Activated naive CD8-positive, alpha-beta T cell treated with anti-CD3 and anti-CD28 coated beads for 36 hours (primary cell): ENCODE data around the gene TNF. TPM values are rescaled to one million over a fixed set of nuclear protein-coding genes. Genes with fewer than 3 reads are reported as not detected.

Source experiments
- DNase-seq: peaks from one replicate; pipeline ENCODE4 v3.0.0; 2021
- H3K27ac Mint-ChIP-seq: one replicate; pipeline ENCODE4 v1.8.0; 2022; ENCODE audit warnings: mild to moderate bottlenecking, moderate library complexity, mixed read lengths
- H3K27me3 Mint-ChIP-seq: one replicate; pipeline ENCODE4 v1.8.0; 2022; ENCODE audit warnings: mild to moderate bottlenecking, mixed read lengths
- H3K36me3 Mint-ChIP-seq: one replicate; pipeline ENCODE4 v1.8.0; 2021; ENCODE audit warnings: mild to moderate bottlenecking, mixed read lengths
- H3K4me1 Mint-ChIP-seq: one replicate; pipeline ENCODE4 v1.8.0; 2021; ENCODE audit warnings: mixed read lengths
- H3K4me3 Mint-ChIP-seq: one replicate; pipeline ENCODE4 v1.8.0; 2022; ENCODE audit warnings: mild to moderate bottlenecking, moderate library complexity, mixed read lengths
- H3K9me3 Mint-ChIP-seq: one replicate; pipeline ENCODE4 v1.8.0; 2022; ENCODE audit warnings: mixed read lengths
- total RNA-seq, 2 experiments: library from RNA; stranded (reverse); gene quantifications; one replicate each; pipeline ENCODE4 v1.2.3, GENCODE V29; 2021

TNF gene
- total RNA-seq, 2 experiments from 2014 or later = 114 to 115 TPM

DNA sequence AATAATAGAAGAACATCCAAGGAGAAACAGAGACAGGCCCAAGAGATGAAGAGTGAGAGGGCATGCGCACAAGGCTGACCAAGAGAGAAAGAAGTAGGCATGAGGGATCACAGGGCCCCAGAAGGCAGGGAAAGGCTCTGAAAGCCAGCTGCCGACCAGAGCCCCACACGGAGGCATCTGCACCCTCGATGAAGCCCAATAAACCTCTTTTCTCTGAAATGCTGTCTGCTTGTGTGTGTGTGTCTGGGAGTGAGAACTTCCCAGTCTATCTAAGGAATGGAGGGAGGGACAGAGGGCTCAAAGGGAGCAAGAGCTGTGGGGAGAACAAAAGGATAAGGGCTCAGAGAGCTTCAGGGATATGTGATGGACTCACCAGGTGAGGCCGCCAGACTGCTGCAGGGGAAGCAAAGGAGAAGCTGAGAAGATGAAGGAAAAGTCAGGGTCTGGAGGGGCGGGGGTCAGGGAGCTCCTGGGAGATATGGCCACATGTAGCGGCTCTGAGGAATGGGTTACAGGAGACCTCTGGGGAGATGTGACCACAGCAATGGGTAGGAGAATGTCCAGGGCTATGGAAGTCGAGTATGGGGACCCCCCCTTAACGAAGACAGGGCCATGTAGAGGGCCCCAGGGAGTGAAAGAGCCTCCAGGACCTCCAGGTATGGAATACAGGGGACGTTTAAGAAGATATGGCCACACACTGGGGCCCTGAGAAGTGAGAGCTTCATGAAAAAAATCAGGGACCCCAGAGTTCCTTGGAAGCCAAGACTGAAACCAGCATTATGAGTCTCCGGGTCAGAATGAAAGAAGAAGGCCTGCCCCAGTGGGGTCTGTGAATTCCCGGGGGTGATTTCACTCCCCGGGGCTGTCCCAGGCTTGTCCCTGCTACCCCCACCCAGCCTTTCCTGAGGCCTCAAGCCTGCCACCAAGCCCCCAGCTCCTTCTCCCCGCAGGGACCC is 981 bp upstream of the TNF start:
- Mint-ChIP-seq H3K36me3 (peaks cover 67% of the 10 kb centered on the region), H3K4me1 (peaks cover 66% of the 10 kb centered on the region), H3K27me3 (no peaks in the 10 kb centered on the region)

DNA sequence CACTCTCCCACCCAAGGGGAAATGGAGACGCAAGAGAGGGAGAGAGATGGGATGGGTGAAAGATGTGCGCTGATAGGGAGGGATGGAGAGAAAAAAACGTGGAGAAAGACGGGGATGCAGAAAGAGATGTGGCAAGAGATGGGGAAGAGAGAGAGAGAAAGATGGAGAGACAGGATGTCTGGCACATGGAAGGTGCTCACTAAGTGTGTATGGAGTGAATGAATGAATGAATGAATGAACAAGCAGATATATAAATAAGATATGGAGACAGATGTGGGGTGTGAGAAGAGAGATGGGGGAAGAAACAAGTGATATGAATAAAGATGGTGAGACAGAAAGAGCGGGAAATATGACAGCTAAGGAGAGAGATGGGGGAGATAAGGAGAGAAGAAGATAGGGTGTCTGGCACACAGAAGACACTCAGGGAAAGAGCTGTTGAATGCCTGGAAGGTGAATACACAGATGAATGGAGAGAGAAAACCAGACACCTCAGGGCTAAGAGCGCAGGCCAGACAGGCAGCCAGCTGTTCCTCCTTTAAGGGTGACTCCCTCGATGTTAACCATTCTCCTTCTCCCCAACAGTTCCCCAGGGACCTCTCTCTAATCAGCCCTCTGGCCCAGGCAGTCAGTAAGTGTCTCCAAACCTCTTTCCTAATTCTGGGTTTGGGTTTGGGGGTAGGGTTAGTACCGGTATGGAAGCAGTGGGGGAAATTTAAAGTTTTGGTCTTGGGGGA is 754 bp downstream of the TNF start:
- peaks cover 58% of the 10 kb centered on the region for H3K4me1 Mint-ChIP-seq

More for the DNA sequence above, 981 bp upstream of the TNF start:
- Mint-ChIP-seq H3K9me3 (no peaks in the 10 kb centered on the region), H3K27ac (peak overlapping the region; percentile 99), H3K4me3 (peak overlapping the region; percentile 93)
- DNase-seq = no peak

DNA sequence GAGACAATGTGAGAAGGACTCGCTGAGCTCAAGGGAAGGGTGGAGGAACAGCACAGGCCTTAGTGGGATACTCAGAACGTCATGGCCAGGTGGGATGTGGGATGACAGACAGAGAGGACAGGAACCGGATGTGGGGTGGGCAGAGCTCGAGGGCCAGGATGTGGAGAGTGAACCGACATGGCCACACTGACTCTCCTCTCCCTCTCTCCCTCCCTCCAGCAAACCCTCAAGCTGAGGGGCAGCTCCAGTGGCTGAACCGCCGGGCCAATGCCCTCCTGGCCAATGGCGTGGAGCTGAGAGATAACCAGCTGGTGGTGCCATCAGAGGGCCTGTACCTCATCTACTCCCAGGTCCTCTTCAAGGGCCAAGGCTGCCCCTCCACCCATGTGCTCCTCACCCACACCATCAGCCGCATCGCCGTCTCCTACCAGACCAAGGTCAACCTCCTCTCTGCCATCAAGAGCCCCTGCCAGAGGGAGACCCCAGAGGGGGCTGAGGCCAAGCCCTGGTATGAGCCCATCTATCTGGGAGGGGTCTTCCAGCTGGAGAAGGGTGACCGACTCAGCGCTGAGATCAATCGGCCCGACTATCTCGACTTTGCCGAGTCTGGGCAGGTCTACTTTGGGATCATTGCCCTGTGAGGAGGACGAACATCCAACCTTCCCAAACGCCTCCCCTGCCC is 1.7 kb downstream of the TNF start:
- no peak for DNase-seq
- Mint-ChIP-seq H3K27ac (peak overlapping the region; percentile 99), H3K9me3 (no peaks in the 10 kb centered on the region), H3K4me1 (peaks cover 51% of the 10 kb centered on the region), H3K27me3 (no peaks in the 10 kb centered on the region), H3K4me3 (peak overlapping the region; percentile 93), H3K36me3 (peaks cover 85% of the 10 kb centered on the region)

More for the DNA sequence above, 754 bp downstream of the TNF start:
- Mint-ChIP-seq H3K36me3 (peaks cover 76% of the 10 kb centered on the region), H3K27ac (peak overlapping the region; percentile 99), H3K4me3 (peak overlapping the region; percentile 93), H3K27me3 (no peaks in the 10 kb centered on the region), H3K9me3 (no peaks in the 10 kb centered on the region)
- DNase-seq = no peak

DNA sequence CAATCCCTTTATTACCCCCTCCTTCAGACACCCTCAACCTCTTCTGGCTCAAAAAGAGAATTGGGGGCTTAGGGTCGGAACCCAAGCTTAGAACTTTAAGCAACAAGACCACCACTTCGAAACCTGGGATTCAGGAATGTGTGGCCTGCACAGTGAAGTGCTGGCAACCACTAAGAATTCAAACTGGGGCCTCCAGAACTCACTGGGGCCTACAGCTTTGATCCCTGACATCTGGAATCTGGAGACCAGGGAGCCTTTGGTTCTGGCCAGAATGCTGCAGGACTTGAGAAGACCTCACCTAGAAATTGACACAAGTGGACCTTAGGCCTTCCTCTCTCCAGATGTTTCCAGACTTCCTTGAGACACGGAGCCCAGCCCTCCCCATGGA is 2.2 kb downstream of the TNF start:
- no peaks in the 10 kb centered on the region for H3K27me3 Mint-ChIP-seq
- no peak for DNase-seq
- H3K27ac Mint-ChIP-seq = peak overlapping the region; percentile 99
- H3K9me3 Mint-ChIP-seq = no peaks in the 10 kb centered on the region
- H3K36me3 Mint-ChIP-seq = peaks cover 83% of the 10 kb centered on the region
- peaks cover 54% of the 10 kb centered on the region for H3K4me1 Mint-ChIP-seq
- peak overlapping the region; percentile 93 for H3K4me3 Mint-ChIP-seq

DNA sequence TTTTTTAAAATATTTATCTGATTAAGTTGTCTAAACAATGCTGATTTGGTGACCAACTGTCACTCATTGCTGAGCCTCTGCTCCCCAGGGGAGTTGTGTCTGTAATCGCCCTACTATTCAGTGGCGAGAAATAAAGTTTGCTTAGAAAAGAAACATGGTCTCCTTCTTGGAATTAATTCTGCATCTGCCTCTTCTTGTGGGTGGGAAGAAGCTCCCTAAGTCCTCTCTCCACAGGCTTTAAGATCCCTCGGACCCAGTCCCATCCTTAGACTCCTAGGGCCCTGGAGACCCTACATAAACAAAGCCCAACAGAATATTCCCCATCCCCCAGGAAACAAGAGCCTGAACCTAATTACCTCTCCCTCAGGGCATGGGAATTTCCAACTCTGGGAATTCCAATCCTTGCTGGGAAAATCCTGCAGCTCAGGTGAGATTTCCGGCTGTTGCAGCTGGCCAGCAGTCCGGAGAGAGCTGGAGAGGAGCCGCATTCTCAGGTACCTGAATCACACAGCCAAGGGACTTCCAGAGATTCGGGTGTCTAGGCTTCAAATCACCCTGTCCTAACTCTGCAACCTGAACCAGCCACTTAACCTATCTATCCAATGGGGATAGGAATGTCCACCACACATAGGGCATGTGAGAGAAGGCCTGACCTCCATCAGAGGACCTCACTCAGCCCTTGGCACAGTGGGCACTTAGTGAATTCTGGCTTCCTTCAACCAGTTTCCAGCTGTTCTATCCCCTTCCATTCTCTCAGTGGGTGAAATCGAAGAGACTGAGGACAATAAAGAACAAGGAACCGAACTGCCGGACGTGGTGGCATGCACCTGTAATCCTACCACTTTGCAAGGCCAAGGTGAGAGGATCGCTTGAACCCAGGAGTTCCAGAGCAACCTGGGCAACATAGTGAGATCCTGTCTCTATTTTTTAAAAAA is 3.1 kb downstream of the TNF start:
- Mint-ChIP-seq H3K27me3 (no peaks in the 10 kb centered on the region), H3K4me3 (peak overlapping the region; percentile 93), H3K9me3 (no peaks in the 10 kb centered on the region), H3K4me1 (peaks cover 52% of the 10 kb centered on the region), H3K27ac (peak overlapping the region; percentile 92), H3K36me3 (peaks cover 78% of the 10 kb centered on the region)
- DNase-seq = no peak

DNA sequence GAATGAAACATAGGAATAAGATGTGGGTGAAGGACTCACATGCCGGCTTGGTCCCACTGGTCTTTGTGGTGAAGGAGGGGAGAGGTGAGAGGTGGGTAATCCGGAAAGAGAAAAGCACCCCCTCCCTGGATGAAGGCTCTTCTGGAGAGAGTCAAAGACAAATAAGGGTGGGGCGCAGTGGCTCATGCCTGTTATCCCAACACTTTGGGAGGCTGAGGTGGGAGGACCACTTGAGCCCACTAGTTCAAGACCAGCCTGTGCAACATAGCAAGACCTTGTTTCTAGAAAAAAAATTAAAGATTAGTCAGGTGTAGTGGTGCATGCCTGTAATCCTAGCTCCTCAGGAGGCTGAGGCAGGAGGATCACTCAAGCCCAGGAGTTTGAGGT is 3.7 kb downstream of the TNF start:
- no peaks in the 10 kb centered on the region for H3K9me3 Mint-ChIP-seq
- DNase-seq = no peak
- peaks cover 72% of the 10 kb centered on the region for H3K36me3 Mint-ChIP-seq
- H3K4me3 Mint-ChIP-seq = peak overlapping the region; percentile 93
- H3K27ac Mint-ChIP-seq = peak overlapping the region; percentile 92
- H3K27me3 Mint-ChIP-seq = no peaks in the 10 kb centered on the region
- H3K4me1 Mint-ChIP-seq = peaks cover 49% of the 10 kb centered on the region

DNA sequence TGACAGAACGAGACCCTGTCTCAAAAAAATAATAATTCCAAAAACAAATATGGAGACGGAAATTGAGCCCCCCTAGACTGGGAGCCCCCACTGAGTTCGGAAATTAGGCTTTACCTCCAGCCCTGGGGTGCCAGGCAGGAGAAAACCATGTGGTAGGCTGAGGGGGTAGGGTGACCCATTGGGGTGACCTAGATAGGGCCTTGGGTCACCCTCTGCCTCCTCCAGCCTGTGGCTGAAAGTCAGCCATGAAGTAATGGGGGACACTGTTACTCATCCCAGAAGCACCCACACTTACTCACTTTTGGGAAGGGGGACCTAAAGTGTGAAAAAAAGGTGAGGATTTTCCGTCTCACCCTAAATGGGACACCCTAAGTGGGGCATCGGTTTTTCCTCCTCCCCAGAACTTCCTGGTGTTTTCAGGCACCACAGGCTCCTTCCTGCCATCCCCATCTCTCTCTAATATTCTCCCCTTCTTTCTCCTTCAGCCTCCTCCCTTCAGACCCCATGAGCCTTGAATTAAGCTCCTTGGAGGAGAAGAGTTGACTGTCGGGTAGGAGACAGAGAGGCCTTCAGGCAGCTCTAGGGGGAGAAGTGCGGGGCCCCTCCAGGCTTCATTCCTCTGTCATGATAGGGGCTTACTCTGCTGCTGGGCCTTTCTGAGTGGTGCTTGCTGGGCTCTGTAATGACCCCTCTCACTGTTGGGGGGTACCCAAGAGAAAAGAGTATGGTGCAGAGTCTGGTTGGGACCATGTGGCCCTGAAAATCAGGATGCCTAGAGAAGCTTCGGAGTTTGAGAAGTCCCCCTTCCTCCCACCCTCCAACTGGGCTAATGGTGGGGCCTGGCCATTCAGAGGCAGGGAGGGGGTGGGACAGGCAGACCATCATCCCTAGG is 4.4 kb downstream of the TNF start:
- H3K9me3 Mint-ChIP-seq = no peaks in the 10 kb centered on the region
- no peak for DNase-seq
- peaks cover 69% of the 10 kb centered on the region for H3K36me3 Mint-ChIP-seq
- no peaks in the 10 kb centered on the region for H3K27me3 Mint-ChIP-seq
- H3K4me3 Mint-ChIP-seq = peak overlapping the region; percentile 93
- peaks cover 44% of the 10 kb centered on the region for H3K4me1 Mint-ChIP-seq
- H3K27ac Mint-ChIP-seq = peak overlapping the region; percentile 92

DNA sequence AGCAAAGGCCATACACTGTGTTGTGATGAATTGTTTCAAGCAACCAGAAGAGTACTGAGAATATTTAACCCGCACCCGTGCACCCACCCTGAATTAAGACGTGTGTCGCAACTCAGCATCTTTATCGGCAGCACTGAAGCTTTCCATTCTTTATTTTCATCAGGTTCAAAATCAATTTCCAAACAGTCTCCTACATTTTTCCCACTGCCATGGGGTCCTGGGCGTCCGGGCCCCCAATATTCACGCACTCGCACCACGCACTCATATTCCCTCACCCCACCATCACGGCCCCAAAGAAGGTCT is 5.0 kb downstream of the TNF start:
- Mint-ChIP-seq H3K4me1 (peaks cover 39% of the 10 kb centered on the region), H3K4me3 (peak overlapping the region; percentile 93), H3K27ac (peak overlapping the region; percentile 92), H3K27me3 (no peaks in the 10 kb centered on the region), H3K36me3 (peaks cover 66% of the 10 kb centered on the region), H3K9me3 (no peaks in the 10 kb centered on the region)
- DNase-seq = no peak

DNA sequence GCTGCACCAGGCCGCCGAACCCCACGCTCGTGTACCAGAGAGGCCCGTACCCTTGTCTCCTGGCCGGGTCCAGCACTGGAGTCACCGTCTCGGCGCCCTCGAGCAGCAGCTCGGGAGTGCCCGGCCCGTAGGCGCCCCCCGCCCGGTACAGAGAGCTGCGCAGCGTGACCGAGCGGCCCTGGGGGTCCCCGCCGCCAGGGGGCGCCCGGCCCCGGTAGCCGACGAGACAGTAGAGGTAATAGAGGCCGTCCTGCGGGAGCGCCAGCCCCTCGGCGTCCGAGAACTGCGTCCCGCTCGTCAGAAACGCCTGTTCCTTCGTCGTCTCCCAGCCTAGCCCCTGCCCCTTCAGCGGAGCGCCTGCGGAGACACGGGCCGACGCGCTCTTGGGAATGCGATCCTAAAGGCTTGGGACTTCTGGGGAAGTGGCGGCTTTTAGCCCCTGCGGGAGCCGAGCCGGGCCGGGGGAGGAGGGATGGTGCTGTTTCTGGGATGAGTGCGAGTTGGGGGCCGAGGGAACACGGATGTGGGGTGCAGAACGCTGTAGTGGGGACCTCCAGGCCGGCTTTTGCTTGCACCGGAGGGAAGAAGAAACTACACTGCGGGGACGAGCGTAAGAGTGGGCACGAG is 5.6 kb downstream of the TNF start:
- peak; percentile 92 for DNase-seq
- Mint-ChIP-seq H3K9me3 (no peaks in the 10 kb centered on the region), H3K4me1 (peaks cover 43% of the 10 kb centered on the region), H3K27me3 (no peaks in the 10 kb centered on the region), H3K36me3 (peaks cover 63% of the 10 kb centered on the region), H3K4me3 (peak overlapping the region; percentile 93), H3K27ac (peak overlapping the region; percentile 92)

DNA sequence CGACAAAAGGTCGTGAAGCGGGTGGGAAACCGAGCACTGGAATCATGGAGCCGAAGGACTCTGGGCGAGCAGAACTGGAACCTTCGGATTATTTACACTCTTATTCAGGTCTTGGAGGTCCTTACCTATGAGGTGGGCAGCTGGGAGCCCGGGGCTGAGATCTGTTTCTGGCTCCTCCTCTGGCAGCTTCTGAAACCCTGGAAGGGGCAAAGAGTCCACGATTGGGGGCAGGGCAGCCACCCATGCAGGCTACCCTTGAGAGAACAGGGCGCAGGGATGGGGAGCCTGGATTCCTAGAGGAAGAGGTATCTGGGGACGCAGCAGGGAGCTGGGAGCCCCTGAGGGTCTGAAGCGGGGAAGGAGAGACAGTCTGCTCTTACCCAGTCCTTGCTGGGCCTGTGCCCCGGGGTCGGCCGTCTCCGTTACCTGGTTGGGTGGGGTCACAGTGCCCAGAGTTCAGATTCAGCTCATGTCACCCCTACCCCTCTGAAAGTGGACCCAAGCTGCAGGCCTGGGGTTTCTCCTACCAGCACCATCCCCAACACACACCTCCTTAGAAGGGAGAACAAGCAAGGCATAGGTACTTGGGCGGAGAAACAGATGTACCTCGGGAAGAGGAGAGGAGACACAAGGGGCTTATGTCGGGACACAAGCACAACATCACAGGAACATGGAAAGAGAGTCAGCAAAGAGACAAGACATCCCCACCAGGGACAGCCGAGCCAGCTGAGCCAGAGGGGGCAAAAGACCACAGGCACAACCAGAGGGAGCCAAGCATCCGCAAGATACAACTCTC is 6.3 kb downstream of the TNF start:
- peaks cover 50% of the 10 kb centered on the region for H3K4me1 Mint-ChIP-seq
- no peaks in the 10 kb centered on the region for H3K9me3 Mint-ChIP-seq
- H3K36me3 Mint-ChIP-seq = peaks cover 56% of the 10 kb centered on the region
- peak overlapping the region; percentile 92 for H3K27ac Mint-ChIP-seq
- DNase-seq = no peak
- H3K4me3 Mint-ChIP-seq = peak overlapping the region; percentile 93
- H3K27me3 Mint-ChIP-seq = no peaks in the 10 kb centered on the region

DNA sequence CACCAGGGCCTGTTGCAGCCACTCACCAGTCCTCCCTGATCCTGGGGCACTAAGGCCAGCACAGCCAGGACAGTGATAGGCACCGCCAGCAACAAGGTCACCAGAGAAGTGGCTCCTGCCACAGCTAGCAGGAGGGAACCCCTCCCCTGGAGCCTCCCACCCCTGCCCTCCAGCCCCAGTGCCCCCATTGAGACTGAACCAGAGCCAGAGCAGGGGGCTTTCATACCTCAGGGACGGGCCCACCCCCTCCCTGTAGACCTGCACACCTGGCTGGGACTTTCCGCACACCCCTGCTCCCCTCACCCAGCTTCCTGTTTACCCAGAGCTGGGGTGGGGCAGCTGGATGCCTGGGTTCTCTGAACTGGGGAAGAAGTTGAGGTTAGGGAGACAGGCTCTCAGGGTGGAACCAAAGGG is 6.9 kb downstream of the TNF start, which contains the start of gene LTB:
LTB (minus strand) TSS at position 195 of the 414 bp plus-strand sequence; CDS start at position 188, 7 bp downstream.
- H3K36me3 Mint-ChIP-seq = peaks cover 50% of the 10 kb centered on the region
- no peaks in the 10 kb centered on the region for H3K9me3 Mint-ChIP-seq
- H3K27me3 Mint-ChIP-seq = no peaks in the 10 kb centered on the region
- peak within 1 kb of the TSS; percentile 93 for H3K4me3 Mint-ChIP-seq
- H3K4me1 Mint-ChIP-seq = peaks cover 55% of the 10 kb centered on the region
- peak within 1 kb of the TSS; percentile 92 for H3K27ac Mint-ChIP-seq
- DNase-seq = peak; percentile 55

DNA sequence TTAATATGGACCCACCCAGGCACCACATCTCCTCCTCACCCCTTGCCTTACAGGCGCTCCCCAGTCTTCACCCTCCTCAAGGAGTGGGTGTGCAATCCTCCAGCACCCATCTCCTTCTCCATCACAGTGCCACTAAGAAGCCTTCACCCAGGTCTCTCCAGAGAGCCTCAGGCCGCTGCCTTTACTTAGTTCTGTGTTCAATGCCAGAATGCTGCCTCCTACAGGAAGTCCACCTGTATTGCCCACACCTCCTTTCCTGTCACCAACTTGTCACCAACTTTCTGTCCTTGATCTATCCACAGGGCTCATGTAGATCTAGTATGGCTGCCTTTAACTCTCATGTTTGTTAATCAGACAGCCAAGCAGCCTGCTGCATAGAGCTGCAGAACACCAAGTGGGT is 10.1 kb downstream of the TNF start:
- peak; percentile 39 for DNase-seq
- peak overlapping the region; percentile 96 for H3K27ac Mint-ChIP-seq
- no peaks in the 10 kb centered on the region for H3K9me3 Mint-ChIP-seq
- H3K36me3 Mint-ChIP-seq = peaks cover 33% of the 10 kb centered on the region
- peak overlapping the region; percentile 78 for H3K4me3 Mint-ChIP-seq
- peaks cover 52% of the 10 kb centered on the region for H3K4me1 Mint-ChIP-seq
- H3K27me3 Mint-ChIP-seq = no peaks in the 10 kb centered on the region
